Right lung (tissue), 5 donors: ENCODE measurements around the gene KATNB1. TPM values are rescaled to one million over a fixed set of nuclear protein-coding genes. Genes with fewer than 3 reads are reported as not detected.
"Not testable (repeated sequence)": the region's sequence is repeated elsewhere in the genome, so short reads cannot be mapped to it uniquely, and the experiment has no call there.

ENCODE experiments used
- DNase-seq, 2 donors: peaks; one replicate each; pipeline ENCODE4 v3.0.0-alpha.2; 2013
- polyA plus RNA-seq, 5 donors: library from polyadenylated mRNA; unstranded; fragments of 120-200 nt; gene quantifications; one replicate each; pipeline versions ENCODE4 v1.2.1 to v1.2.3, GENCODE V29; 2013; ENCODE audit warnings: inconsistent platforms in 1 of 5, low replicate concordance in 1 of 5; ENCODE audit not compliant: insufficient read length in 5 of 5, insufficient read depth in 1 of 5

KATNB1 gene
- polyA plus RNA-seq, 5 donors, result 12.2 to 19.8 (median 13.3) TPM

- no peak for DNase-seq
Measured at GRCh38 chr16:57791195-57791892, 55.8 kb downstream of the KATNB1 start.

- no peak for DNase-seq
Measured at GRCh38 chr16:57791893-57792461, 56.4 kb downstream of the KATNB1 start.

GRCh38 chr16:57794849-57795430 is 59.4 kb downstream of the KATNB1 start:
- no peak for DNase-seq

- DNase-seq, result no peak
Measured at GRCh38 chr16:57795431-57795878, 59.9 kb downstream of the KATNB1 start.

GRCh38 chr16:57796014-57796413 is 60.4 kb downstream of the KATNB1 start:
- DNase-seq, result not testable (repeated sequence)

GRCh38 chr16:57797216-57797525 is 61.6 kb downstream of the KATNB1 start:
- no peak for DNase-seq

- no peak for DNase-seq
Measured at GRCh38 chr16:57797526-57798266, 62.1 kb downstream of the KATNB1 start.

- no peak for DNase-seq
Measured at GRCh38 chr16:57798267-57798810, 62.8 kb downstream of the KATNB1 start.

- no peak for DNase-seq
Measured at GRCh38 chr16:57798953-57799599, 63.5 kb downstream of the KATNB1 start.

- DNase-seq, result no peak
Measured at GRCh38 chr16:57799600-57800199, 64.1 kb downstream of the KATNB1 start.

GRCh38 chr16:57800200-57801097 is 64.9 kb downstream of the KATNB1 start:
- no peak for DNase-seq

- DNase-seq, result no peak
Measured at GRCh38 chr16:57801098-57801808, 65.7 kb downstream of the KATNB1 start.

GRCh38 chr16:57801809-57802340 is 66.3 kb downstream of the KATNB1 start:
- no peak for DNase-seq

GRCh38 chr16:57802341-57803133 is 67.0 kb downstream of the KATNB1 start, which contains the start of gene KIFC3:
Gene KIFC3 (minus strand): TSS chr16:57802491. CDS start chr16:57798243, 4,248 bp downstream.
- DNase-seq, result peak; percentile 82 to 83

GRCh38 chr16:57803134-57803990 is 67.8 kb downstream of the KATNB1 start:
- DNase-seq, result peak; percentile 75 to 77

GRCh38 chr16:57804111-57804837 is 68.7 kb downstream of the KATNB1 start:
- no peak for DNase-seq

GRCh38 chr16:57805176-57805575 is 69.6 kb downstream of the KATNB1 start:
- DNase-seq, result no peak
